Glutamatergic neuron (in vitro differentiated cells): ENCODE results near the gene KLHL22. TPM values are rescaled to one million over a fixed set of nuclear protein-coding genes. Genes with fewer than 3 reads are reported as not detected.

Source experiments
- DNase-seq: peaks from one replicate; pipeline ENCODE4 v3.0.0; 2022
- H3K27ac Mint-ChIP-seq: one replicate; pipeline ENCODE4 v1.8.0; 2020; ENCODE audit warnings: mild to moderate bottlenecking, mixed read lengths, inconsistent platforms; ENCODE audit not compliant: unreplicated experiment
- H3K27me3 Mint-ChIP-seq: one replicate; pipeline ENCODE4 v1.8.0; 2020; ENCODE audit warnings: mild to moderate bottlenecking, moderate library complexity, mixed read lengths, inconsistent platforms; ENCODE audit not compliant: unreplicated experiment
- H3K36me3 Mint-ChIP-seq: one replicate; pipeline ENCODE4 v1.8.0; 2020; ENCODE audit warnings: mild to moderate bottlenecking, mixed read lengths, inconsistent platforms; ENCODE audit not compliant: unreplicated experiment
- H3K4me1 Mint-ChIP-seq: one replicate; pipeline ENCODE4 v1.8.0; 2020; ENCODE audit warnings: mild to moderate bottlenecking, low read depth, mixed read lengths, inconsistent platforms; ENCODE audit not compliant: unreplicated experiment
- H3K4me3 Mint-ChIP-seq: one replicate; pipeline ENCODE4 v1.8.0; 2020; ENCODE audit warnings: mild to moderate bottlenecking, mixed read lengths, inconsistent platforms; ENCODE audit not compliant: unreplicated experiment
- H3K9me3 Mint-ChIP-seq: one replicate; pipeline ENCODE4 v1.8.0; 2020; ENCODE audit warnings: mild to moderate bottlenecking, moderate library complexity, mixed read lengths, inconsistent platforms; ENCODE audit not compliant: unreplicated experiment
- total RNA-seq: library from RNA; stranded (reverse); fragmentation: NEBNext Ultra II Directional; extraction: Animal tissue kit (Norgen Biotek cat#: 25700); gene quantifications from one replicate; pipeline ENCODE4 v1.2.1, GENCODE V29; 2021; ENCODE audit not compliant: unreplicated experiment
- TF ChIP-seq, protein P1 (sequence below): fragments of 200-600 bp; sonication (generic); IDR thresholded peaks from one replicate; pipeline ENCODE4 v1.5.0; 2021; ENCODE audit not compliant: partially characterized antibody, unreplicated experiment

The KLHL22 gene
- total RNA-seq, 1 donor from 2014 or later = 20.2 TPM

DNA sequence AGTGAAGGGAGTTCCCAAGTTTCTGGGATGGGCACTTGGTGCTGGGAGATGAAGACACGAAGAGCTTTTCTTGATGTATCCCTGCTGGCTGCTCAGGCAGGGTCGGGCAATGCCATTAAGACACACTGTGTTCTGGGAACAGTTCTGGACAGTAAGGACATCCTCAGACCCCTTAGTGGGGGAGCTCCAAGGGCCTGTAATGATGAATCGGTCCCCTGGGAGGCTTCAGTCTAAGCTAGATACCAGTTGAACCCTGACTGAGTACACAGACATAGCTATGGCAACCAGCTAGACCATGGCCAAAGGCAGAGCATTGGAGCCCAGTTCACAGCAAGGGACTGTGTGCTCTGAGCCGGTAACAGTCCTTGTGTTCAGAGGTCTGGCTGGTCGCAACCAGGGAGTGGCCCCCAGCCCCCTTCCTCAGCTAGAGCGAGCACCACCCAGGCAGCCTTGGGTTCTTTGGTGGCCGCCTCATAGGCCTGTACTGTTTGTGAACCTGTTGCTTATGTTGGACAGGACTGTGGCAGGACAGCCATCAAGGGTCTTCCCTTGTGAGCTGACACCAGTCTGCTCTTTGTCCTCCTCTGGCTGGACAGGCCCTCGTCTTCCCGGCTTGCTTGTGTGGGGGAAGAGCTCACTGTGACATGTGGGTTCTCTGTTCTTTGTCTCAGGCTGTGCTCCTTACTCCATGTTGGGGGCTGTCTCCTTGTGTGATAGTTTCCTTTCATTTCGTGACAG, 36.8 kb upstream of the KLHL22 start:
- Mint-ChIP-seq H3K4me1 (peaks cover 36% of the 10 kb centered on the region), H3K27ac (peak overlapping the region; percentile 40)

GRCh38 chr22:20531404-20532201, 36.0 kb upstream of the KLHL22 start:
- peaks cover 4% of the 10 kb centered on the region for H3K36me3 Mint-ChIP-seq
- peaks cover 7% of the 10 kb centered on the region for H3K9me3 Mint-ChIP-seq
- no peak for DNase-seq
- H3K27ac Mint-ChIP-seq = no peak overlapping the region
- H3K4me3 Mint-ChIP-seq = no peak overlapping the region
- H3K27me3 Mint-ChIP-seq = peaks cover 7% of the 10 kb centered on the region
- peaks cover 36% of the 10 kb centered on the region for H3K4me1 Mint-ChIP-seq
- TF ChIP-seq, protein P1, sequence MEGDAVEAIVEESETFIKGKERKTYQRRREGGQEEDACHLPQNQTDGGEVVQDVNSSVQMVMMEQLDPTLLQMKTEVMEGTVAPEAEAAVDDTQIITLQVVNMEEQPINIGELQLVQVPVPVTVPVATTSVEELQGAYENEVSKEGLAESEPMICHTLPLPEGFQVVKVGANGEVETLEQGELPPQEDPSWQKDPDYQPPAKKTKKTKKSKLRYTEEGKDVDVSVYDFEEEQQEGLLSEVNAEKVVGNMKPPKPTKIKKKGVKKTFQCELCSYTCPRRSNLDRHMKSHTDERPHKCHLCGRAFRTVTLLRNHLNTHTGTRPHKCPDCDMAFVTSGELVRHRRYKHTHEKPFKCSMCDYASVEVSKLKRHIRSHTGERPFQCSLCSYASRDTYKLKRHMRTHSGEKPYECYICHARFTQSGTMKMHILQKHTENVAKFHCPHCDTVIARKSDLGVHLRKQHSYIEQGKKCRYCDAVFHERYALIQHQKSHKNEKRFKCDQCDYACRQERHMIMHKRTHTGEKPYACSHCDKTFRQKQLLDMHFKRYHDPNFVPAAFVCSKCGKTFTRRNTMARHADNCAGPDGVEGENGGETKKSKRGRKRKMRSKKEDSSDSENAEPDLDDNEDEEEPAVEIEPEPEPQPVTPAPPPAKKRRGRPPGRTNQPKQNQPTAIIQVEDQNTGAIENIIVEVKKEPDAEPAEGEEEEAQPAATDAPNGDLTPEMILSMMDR = no peak

More for the DNA sequence above, 36.8 kb upstream of the KLHL22 start:
- DNase-seq = no peak
- Mint-ChIP-seq H3K9me3 (peaks cover 7% of the 10 kb centered on the region), H3K36me3 (peaks cover 4% of the 10 kb centered on the region), H3K4me3 (no peak overlapping the region), H3K27me3 (peaks cover 7% of the 10 kb centered on the region)
- TF ChIP-seq, protein P1 = no peak

GRCh38 chr22:20531154-20531403, 35.5 kb upstream of the KLHL22 start:
- Mint-ChIP-seq H3K27ac (no peak overlapping the region), H3K4me1 (peaks cover 34% of the 10 kb centered on the region), H3K4me3 (no peak overlapping the region)

GRCh38 chr22:20530368-20531153, 35.0 kb upstream of the KLHL22 start:
- TF ChIP-seq, protein P1 = no peak
- Mint-ChIP-seq H3K4me1 (peaks cover 34% of the 10 kb centered on the region), H3K36me3 (peaks cover 4% of the 10 kb centered on the region), H3K27ac (no peak overlapping the region), H3K27me3 (peaks cover 7% of the 10 kb centered on the region), H3K4me3 (no peak overlapping the region), H3K9me3 (peaks cover 7% of the 10 kb centered on the region)
- DNase-seq = no peak

More at GRCh38 chr22:20531154-20531403, 35.5 kb upstream of the KLHL22 start:
- H3K36me3 Mint-ChIP-seq = peaks cover 4% of the 10 kb centered on the region
- peaks cover 7% of the 10 kb centered on the region for H3K9me3 Mint-ChIP-seq
- peaks cover 7% of the 10 kb centered on the region for H3K27me3 Mint-ChIP-seq
- DNase-seq = no peak
- TF ChIP-seq, protein P1 = no peak
